Stimulated activated CD8-positive, alpha-beta memory T cell treated with anti-CD3 and anti-CD28 coated beads, Interleukin-12 subunit alpha, Interleukin-12 subunit beta, amount 100 ng/mL, for 24 hours (primary cell): ENCODE data around the gene SRC.

Experiments
- DNase-seq: peaks from one replicate; pipeline ENCODE4 v3.0.0-alpha.2; 2020; ENCODE audit errors: extremely low read depth

Gene SRC

GRCh38 chr20:37350649-37351574 lies 5.0 kb downstream of the SRC start:
- no peak for DNase-seq

DNA sequence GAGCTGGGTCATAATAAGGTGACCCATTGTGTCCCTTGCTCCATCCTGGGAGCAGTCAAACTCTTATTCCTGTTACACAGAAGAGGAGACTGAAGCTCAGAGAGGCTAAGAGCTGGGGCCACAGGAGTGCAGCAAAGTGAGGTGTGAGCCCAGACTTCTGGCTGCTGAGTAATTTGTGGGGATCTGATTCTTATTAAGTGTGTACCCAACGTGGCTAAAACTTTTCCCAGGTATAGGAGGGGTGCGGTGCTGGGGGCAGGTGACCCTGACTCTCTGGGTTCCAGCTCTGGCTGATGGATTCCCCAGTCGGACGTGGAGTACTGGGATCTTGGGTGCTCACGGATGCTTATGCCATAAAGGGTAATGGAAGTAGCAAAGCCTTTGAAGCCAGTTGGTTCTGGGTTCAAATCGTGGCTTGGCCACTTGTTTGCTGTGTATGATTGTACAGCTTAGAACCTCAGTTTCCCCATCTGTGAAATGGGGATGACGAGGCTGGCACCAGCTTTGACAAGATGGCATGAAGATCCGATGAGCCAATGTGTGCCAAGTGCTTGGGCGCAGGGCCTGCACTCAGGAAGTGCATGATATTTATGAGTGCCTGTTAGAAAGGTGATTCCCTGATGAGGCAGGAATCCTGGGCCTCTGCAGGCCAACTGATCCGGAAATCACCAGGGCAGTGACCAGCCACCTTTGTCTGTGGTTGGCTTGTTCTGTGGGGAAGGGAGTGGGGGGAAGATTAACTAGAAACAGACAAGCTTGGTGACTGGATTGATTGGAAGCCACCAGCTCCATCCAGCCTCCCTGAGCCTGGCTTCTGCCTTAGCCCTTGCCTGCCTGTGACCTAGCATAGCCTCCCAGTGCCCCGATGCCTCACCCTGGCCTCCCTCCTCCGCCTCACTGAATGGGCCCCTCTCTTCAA lies 6.0 kb downstream of the SRC start:
- DNase-seq, result no peak

- no peak for DNase-seq
Observed at GRCh38 chr20:37352608-37352980, 6.7 kb downstream of the SRC start.

GRCh38 chr20:37353285-37353849 lies 7.4 kb downstream of the SRC start:
- no peak for DNase-seq

DNA sequence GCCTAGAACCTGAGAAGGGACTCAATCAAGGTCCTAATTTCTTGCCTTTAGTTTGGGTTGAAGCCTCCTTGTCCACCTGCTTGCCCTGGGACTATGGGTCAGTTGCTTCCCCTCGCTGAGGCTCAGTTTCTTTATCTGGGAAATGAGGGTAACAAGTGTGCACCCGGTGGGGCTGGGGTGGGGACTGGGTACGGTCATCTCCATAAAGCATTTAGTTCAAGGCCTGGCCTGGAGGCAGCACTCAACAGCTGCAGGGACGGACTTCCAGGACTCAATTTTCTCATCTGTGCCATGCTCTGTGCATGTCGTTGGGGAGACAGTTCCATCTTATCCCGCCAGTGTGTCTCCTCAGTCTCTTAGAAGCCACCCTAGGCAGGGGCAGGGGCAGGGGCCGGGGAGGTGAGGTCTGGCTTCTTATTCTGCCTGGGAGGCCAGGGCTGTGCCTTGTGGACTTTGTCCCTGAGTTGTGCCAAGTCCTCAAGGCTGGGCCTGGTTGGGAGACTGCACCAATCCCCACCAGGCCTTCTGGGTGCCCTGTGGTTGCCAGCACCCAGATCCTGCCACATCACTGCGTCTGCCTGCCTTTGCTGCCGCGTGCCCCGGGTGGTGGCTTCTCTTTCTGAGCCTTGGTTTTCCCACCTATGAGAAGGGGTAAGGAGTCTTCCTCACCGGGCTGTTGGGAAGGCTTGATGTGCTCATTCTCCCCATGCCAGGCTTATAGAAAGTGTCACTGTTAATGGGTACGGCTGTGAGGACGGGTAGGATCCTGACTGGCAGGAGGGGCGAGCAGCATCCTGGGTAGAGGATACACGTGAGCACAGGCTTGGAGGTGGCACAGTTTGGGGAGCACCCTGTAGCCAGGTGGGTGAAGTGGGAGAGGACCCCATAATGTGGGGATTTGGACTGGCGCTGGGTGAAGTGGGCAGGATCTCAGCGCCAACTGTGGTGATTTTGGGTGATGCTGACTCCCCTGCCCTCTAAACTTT lies 8.6 kb downstream of the SRC start:
- DNase-seq, result no peak

DNA sequence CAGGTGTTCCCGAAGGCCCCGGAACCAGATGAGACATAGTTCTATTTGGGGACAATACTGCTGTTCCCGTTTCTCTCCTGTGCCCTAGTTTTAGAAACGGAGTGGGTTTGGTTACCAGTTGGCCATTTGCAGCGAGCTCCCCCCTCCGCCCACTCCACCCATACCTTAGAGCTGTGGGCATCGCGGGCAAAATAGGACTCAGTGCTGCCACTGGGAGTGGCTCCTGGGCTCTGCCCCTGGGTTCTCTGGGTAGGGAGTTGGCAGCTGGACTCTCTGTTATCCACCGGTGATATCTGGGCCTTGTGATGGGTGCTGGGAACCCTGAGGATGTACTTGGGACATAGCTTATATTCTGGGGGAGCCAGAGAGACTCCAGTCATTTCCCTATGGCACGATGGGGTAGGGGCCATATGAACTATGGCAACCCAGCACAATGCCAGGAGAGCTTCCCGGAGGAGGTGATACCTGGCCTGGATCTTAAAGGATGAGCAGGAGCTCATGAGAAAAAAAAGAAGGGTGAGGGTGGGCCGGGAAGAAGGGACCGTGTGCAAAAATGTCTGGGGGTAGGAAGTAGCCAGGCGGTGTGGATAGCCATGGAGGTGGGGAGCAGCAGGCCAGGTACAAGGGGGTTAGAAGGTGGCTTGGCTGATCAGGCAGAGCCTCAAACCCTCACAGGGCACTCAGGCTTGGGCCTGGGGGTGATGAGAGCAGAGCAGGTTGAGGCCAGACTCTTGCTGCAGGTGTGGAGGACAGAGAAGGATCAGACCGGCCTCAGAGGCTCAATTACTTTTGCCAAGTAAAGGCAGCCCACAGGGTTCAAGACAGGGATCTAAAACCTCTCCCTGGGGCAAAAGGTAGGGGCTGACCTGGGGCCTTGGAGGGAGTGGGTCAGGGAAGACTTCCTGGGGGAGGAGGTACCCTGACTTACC lies 9.6 kb downstream of the SRC start:
- no peak for DNase-seq

DNA sequence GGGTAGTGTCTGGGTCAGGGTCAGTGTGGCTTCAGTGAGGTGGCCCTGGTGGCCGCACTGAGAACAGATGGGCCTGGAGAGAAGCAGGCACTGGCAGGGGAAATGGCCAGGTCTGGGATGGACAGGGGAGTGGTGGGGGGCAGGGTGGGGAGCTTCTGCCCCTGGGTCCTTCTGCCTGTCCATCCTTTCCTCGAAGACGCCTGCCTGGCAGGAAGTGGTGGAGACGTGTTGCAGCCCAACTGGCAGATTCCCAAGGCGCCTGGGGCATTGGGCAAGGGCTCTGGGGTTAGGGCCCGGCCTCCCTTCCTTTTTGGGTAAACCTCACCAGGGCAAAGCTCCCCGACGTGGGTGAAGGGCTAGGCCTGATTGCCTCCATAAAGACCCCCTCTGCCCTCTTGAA lies 10.4 kb downstream of the SRC start:
- no peak for DNase-seq

DNA sequence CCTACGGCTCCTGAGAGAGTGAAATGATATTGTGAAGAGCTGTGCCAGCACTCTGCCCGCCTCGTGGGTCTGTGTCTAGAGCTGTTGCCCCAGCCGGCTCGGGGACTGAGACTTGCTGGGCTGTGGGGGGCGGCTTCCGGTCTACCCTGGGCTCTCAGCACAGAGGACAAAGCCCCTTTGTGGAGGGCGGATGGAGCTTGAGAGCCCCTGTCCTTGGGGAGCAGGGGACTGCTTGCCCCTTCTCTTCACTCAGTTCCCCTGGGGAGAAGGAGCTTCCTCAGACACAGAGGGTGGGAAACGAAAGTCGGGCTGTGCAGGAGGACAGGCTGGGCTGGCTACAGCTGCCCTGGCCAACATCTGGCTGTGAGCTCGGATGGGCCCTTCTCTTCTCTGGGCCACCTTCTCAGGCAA lies 11.0 kb downstream of the SRC start:
- no peak for DNase-seq

GRCh38 chr20:37357481-37358365 lies 11.8 kb downstream of the SRC start:
- DNase-seq, result no peak

DNA sequence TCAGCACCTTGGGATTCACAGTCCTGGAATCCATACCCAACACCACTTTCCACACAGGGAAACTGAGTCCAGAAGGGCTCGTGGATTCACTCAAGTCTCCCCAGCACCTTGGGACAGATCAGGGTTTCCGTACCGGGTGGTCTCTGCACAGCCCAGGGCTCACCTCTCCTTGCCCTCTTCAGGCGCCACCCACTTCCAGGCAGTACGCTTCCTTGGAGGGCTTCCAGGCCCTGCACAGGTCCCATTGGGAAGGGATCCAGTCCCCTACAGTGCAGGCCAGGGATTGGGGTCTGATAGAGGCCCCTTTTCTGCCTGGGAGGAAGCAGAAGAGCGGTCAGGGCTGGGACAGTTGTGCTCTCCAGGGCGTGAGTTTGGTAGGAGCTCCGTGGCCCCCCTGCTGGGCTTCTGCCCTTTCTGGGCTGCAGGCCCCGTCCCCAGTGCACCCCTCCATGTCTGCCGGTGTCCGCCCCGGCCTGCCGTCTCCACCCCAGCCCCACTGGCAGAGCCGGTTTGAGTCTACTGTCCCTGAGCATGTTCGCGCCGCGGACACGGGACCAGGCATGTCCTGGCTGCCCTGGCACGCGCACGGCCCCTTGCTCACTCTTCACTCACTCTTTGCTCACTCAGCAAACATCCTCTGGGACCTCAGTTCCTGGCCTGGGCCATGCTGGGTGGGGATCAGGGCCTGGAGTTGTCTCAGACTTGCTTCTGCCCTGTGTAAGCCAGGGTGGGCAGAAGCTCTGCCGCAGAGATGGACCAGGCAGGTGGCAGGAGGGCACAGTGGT lies 12.6 kb downstream of the SRC start:
- DNase-seq, result no peak

- no peak for DNase-seq
Observed at GRCh38 chr20:37359331-37359730, 13.4 kb downstream of the SRC start.

GRCh38 chr20:37359836-37360235 lies 13.9 kb downstream of the SRC start:
- DNase-seq, result no peak

DNA sequence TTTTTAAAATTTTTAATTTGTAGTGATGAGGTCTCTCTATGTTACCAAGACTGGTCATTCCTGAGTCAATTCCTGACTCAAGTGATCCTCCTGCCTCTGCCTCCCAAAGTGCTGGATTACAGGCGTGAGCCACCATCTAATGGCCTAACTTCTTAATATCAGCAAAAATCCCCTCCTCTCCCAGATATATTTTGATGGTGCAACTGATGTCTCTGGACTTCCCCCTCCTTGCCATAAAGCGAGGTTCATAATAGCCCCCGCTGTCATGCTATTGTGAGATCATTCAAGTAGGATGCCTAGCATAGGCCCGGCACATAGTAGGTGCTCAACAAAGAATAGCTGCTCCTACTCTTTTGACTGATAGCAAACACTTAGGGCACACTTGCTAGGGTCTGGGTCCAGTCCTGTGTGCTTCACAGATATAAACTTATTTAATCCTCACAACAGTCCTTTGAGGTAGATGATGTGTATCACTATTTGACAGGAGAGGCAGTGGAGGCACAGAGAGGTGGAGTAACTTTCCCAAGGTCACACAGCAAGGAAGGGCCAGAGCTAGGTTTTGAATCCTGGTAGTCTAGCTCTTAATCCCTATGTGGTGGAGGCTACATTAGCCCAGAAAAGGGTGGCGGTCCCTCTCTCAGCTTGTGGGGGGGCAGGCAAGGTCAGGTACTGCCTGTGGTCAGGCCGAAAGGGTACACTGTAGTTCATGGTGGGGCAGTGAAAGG lies 14.6 kb downstream of the SRC start:
- no peak for DNase-seq

- DNase-seq, result no peak
Observed at GRCh38 chr20:37361336-37361735, 15.4 kb downstream of the SRC start.

GRCh38 chr20:37362231-37362792 lies 16.4 kb downstream of the SRC start:
- DNase-seq, result no peak

GRCh38 chr20:37362821-37363220 lies 16.9 kb downstream of the SRC start:
- DNase-seq, result no peak
